MM.1S (cell line): ENCODE results near the gene ABCC4.

ENCODE experiments used
- DNase-seq: peaks from one replicate; pipeline ENCODE4 v3.0.0-alpha.2; 2015
- H2AFZ ChIP-seq: fragments of 300-600 bp; sonication (generic); 2 replicates; pipeline ENCODE4 v1.6.0; 2016; ENCODE audit warnings: antibody characterized with exemption, low read length
- H3F3A ChIP-seq: fragments of 300-600 bp; sonication (generic); 2 replicates; pipeline ENCODE4 v1.6.1; 2016; ENCODE audit warnings: mild to moderate bottlenecking, antibody characterized with exemption, low read length, moderate library complexity, mixed read lengths; ENCODE audit not compliant: insufficient read depth
- H3K27ac ChIP-seq: fragments of 300-600 bp; sonication (generic); 2 replicates; pipeline ENCODE4 v1.5.1; 2016; ENCODE audit warnings: mild to moderate bottlenecking, low read length
- H3K27me3 ChIP-seq: fragments of 300-600 bp; sonication (generic); replicated peaks from 2 replicates; pipeline ENCODE4 v1.6.0; 2016; ENCODE audit warnings: low read length; ENCODE audit not compliant: insufficient read depth
- H3K36me3 ChIP-seq: fragments of 300-600 bp; sonication (generic); replicated peaks from 2 replicates; pipeline ENCODE4 v1.6.1; 2016; ENCODE audit warnings: mild to moderate bottlenecking, low read length, mixed read lengths; ENCODE audit not compliant: insufficient read depth
- H3K4me1 ChIP-seq: fragments of 300-600 bp; sonication (generic); 2 replicates; pipeline ENCODE4 v1.6.1; 2016; ENCODE audit warnings: low read length, mixed read lengths
- H3K4me2 ChIP-seq: fragments of 300-600 bp; sonication (generic); 2 replicates; pipeline ENCODE4 v1.6.0; 2016; ENCODE audit warnings: low read depth, low read length
- H3K4me3 ChIP-seq: fragments of 300-600 bp; sonication (generic); 2 replicates; pipeline ENCODE4 v1.5.1; 2016; ENCODE audit warnings: low read length, mixed read lengths
- H3K79me2 ChIP-seq: fragments of 300-600 bp; sonication (generic); 2 replicates; pipeline ENCODE4 v1.6.1; 2016; ENCODE audit warnings: mixed run types, low read length, mixed read lengths
- H3K9ac ChIP-seq: fragments of 300-600 bp; sonication (generic); 2 replicates; pipeline ENCODE4 v1.6.1; 2016; ENCODE audit warnings: low read length, mixed read lengths
- H3K9me2 ChIP-seq: fragments of 300-600 bp; sonication (generic); replicated peaks from 2 replicates; pipeline ENCODE4 v1.6.1; 2016; ENCODE audit warnings: mild to moderate bottlenecking, low read length, mixed read lengths; ENCODE audit not compliant: insufficient read depth
- H3K9me3 ChIP-seq: fragments of 300-600 bp; sonication (generic); replicated peaks from 2 replicates; pipeline ENCODE4 v1.6.1; 2016; ENCODE audit warnings: mild to moderate bottlenecking, low read length, mixed read lengths; ENCODE audit not compliant: insufficient read depth
- H4K20me1 ChIP-seq: fragments of 300-600 bp; sonication (generic); 2 replicates; pipeline ENCODE4 v1.6.1; 2016; ENCODE audit warnings: mild to moderate bottlenecking, low read length, moderate library complexity, mixed read lengths; ENCODE audit not compliant: insufficient read depth
- CTCF ChIP-seq: fragments of 300-600 bp; sonication (generic); IDR thresholded peaks from 2 replicates; pipeline ENCODE4 v1.5.1; 2016; ENCODE audit warnings: antibody characterized with exemption, low read length, mixed read lengths
- EZH2 ChIP-seq: fragments of 300-600 bp; sonication (generic); optimal IDR thresholded peaks from 2 replicates; pipeline ENCODE3; 2017; ENCODE audit warnings: low read depth, mild to moderate bottlenecking, antibody characterized with exemption, low read length, mixed read lengths
- EZH2phosphoT487 ChIP-seq: fragments of 300-600 bp; sonication (generic); IDR thresholded peaks from 2 replicates; pipeline ENCODE4 v1.6.1; 2018; ENCODE audit warnings: antibody characterized with exemption, low read length

Gene ABCC4

GRCh38 chr13:95226050-95226449, 75.2 kb downstream of the ABCC4 start:
- Histone ChIP-seq H3F3A (peaks cover 8% of the 10 kb centered on the region; the same call in 1 of the 2 replicates), H3K27me3 (no peaks in the 10 kb centered on the region), H3K4me3 (no peak overlapping the region), H3K4me1 (peaks cover 6% of the 10 kb centered on the region; the same call in 1 of the 2 replicates), H4K20me1 (no peaks in the 10 kb centered on the region), H3K4me2 (no peak overlapping the region), H2AFZ (no peak overlapping the region), H3K9me3 (no peaks in the 10 kb centered on the region), H3K9ac (no peak overlapping the region), H3K36me3 (no peaks in the 10 kb centered on the region), H3K79me2 (no peaks in the 10 kb centered on the region), H3K27ac (no peak overlapping the region), H3K9me2 (no peaks in the 10 kb centered on the region)
- DNase-seq, result no peak
- TF ChIP-seq EZH2phosphoT487 (no peak), CTCF (no peak), EZH2 (no peak)

DNA sequence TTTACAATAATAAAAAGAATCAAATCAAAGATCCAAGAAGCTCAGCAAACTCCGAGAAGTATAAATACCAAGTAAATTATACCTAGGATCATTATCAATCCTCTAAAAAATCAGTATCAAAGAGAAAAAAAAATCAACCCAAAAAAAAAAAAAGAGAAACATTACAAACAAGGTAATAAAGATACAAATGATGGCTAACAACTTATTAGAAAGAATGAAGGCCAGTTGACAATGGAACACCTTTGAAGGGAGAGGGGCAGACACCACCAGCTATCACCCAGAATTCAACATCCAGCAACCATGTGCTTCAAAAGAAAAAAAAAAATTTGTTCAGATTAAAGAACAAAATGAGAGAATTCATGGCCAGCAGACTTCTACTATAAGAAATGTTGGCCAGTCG, 77.2 kb downstream of the ABCC4 start:
- Histone ChIP-seq H4K20me1 (no peaks in the 10 kb centered on the region), H2AFZ (no peak overlapping the region), H3K9me3 (no peaks in the 10 kb centered on the region), H3K4me1 (peaks cover 6% of the 10 kb centered on the region; the same call in 1 of the 2 replicates), H3K9ac (no peak overlapping the region), H3K9me2 (no peaks in the 10 kb centered on the region), H3K4me3 (no peak overlapping the region), H3F3A (peaks cover 8% of the 10 kb centered on the region; the same call in 1 of the 2 replicates), H3K79me2 (no peaks in the 10 kb centered on the region), H3K27ac (no peak overlapping the region), H3K36me3 (no peaks in the 10 kb centered on the region), H3K27me3 (no peaks in the 10 kb centered on the region), H3K4me2 (no peak overlapping the region)
- TF ChIP-seq CTCF (no peak), EZH2phosphoT487 (no peak), EZH2 (no peak)
- DNase-seq, result no peak

DNA sequence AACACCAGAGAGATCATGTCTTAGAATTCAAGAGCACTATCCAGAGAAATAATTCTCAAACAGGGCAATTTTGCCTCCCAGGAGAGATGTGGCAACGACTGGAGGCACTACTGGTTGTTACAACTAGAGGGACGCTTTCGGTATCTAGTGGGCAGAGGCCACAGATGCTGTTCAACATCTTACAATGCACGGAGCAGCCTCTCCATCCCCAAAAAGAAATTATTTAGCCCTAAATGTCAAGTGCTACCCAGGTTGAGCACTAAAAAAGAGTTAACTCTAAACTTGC, 78.6 kb downstream of the ABCC4 start:
- no peak overlapping the region for H3K27ac ChIP-seq
- no peak overlapping the region for H3K9ac ChIP-seq
- no peaks in the 10 kb centered on the region for H3K9me3 ChIP-seq
- no peaks in the 10 kb centered on the region for H3K4me1 ChIP-seq
- no peaks in the 10 kb centered on the region for H3K9me2 ChIP-seq
- peaks cover 8% of the 10 kb centered on the region; the same call in 1 of the 2 replicates for H3F3A ChIP-seq
- no peak for TF ChIP-seq EZH2
- no peak for TF ChIP-seq CTCF
- no peak for TF ChIP-seq EZH2phosphoT487
- H3K4me3 ChIP-seq, result no peak overlapping the region
- H2AFZ ChIP-seq, result no peak overlapping the region
- H3K36me3 ChIP-seq, result no peaks in the 10 kb centered on the region
- H4K20me1 ChIP-seq, result no peaks in the 10 kb centered on the region
- no peak for DNase-seq
- no peaks in the 10 kb centered on the region for H3K79me2 ChIP-seq
- no peaks in the 10 kb centered on the region for H3K27me3 ChIP-seq
- no peak overlapping the region for H3K4me2 ChIP-seq
